ENCODE data around the gene CPNE2.

DNA sequence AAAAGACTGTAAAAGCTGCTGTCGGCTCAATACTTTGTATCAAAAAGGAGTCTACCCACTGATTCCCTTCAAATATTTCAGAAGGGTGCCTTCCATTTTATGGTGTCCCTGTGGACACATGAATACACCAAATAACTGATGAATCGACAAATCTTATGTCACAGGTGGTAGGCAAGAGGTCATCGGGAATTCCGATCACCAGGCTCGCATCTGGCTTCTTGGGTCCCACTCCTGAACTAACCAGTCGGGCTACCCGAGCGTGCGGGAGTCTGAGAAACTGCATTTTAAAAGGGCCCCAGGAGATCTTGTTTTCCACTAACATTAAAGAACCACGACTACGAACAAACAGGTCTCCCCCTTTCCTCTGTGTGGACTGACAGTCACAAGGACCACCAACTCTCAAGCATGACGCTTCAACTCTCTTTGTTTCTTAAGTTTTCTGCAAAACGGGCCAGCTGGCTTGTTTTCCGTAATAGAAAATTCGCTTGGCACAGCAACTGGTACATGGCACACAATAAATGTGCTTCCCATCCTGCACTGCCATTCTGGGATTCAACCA is 92.6 kb downstream of the CPNE2 start:
- TF ChIP-seq POLR2AphosphoS5 (IDR thresholded peaks at IDR 0.05; ENCODE audit: borderline replicate concordance, low read depth, low read length), result no peak
- TF ChIP-seq EZH2 (IDR thresholded peaks at IDR 0.05), result no peak
- TF ChIP-seq FOXP2 (optimal IDR thresholded peaks at IDR 0.05; ENCODE audit: control extremely low read depth, extremely low read length, insufficient read depth), result no peak

Data from SK-N-MC (cell line).